ENCODE results near the gene NTN3. TPM values are rescaled to one million over a fixed set of nuclear protein-coding genes. Genes with fewer than 3 reads are reported as not detected.

NTN3 gene
- total and polyA plus RNA-seq, 2 of the 8 experiments (the other 6 are each of a cell fraction or from before 2014, with no cell fraction given): 0.30 to 0.34 TPM

DNA sequence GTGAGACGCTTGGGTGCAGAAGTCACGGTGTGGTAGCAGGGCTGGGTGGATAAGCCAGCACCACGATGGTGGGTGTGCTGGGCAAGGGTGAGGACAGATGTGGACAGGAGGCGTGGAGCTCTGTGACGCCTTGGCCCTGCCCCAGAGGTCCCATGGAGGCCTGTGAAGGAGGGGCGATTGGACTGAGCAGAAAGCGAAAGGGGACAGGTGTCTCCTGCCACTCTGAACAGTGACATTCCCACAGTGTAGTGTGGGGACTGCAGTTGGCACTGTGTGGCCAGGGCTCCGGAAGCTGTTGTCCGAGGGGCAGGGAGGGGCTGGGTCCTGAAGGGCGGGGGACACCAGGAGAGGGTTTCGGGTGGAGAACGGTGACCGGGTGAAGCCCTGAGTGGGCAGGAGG is 11.2 kb downstream of the NTN3 start:
- Histone ChIP-seq H2BK20ac (ENCODE audit: low read length) (no peak overlapping the region), H3K4me1 (replicated peaks in 1 of 4; ENCODE audit: control insufficient read depth in 3 of 4, insufficient read depth in 4 of 4, low read length in 3 of 4) (peaks cover 0 to 3% (median 0%) of the 10 kb centered on the region in 4 experiments; a peak in 1 of 7 replicates), H3K4me2 (ENCODE audit: insufficient read depth in 1 of 2, low read depth in 2 of 2, low read length in 2 of 2) (no peak overlapping the region), H2BK120ac (replicated peaks; ENCODE audit: low read depth, low read length) (no peak overlapping the region), H3K9me3 (ENCODE audit: insufficient read depth in 2 of 2, low read depth in 1 of 2, low read length in 1 of 2) (no peaks in the 10 kb centered on the region), H3K79me1 (ENCODE audit: low read depth, low read length) (peaks cover 24% of the 10 kb centered on the region), H4K20me1 (replicated peaks in 1 of 2; ENCODE audit: control insufficient read depth in 1 of 2, insufficient read depth in 2 of 2, low read length in 2 of 2) (peaks cover 7% of the 10 kb centered on the region in 2 experiments), H3K79me2 (ENCODE audit: control insufficient read depth in 1 of 2, insufficient read depth in 2 of 2, low read length in 2 of 2) (peaks cover 0 to 2% of the 10 kb centered on the region in 2 experiments; a peak in 1 of 4 replicates), H2BK12ac (ENCODE audit: low read depth, low read length) (peak overlapping the region; percentile 50; the same call in 1 of the 2 replicates), H3K56ac (replicated peaks; ENCODE audit: insufficient read length, low read depth, low read length) (no peak overlapping the region), H2BK15ac (ENCODE audit: low read length) (no peak overlapping the region), H4K91ac (replicated peaks; ENCODE audit: insufficient read length, low read length) (no peak overlapping the region), H2BK5ac (ENCODE audit: low read depth, low read length) (no peak overlapping the region; the same call in 1 of the 2 replicates), H3K18ac (ENCODE audit: extremely low read depth, low read length) (no peak overlapping the region), H3K4me3 (ENCODE audit: extremely low read depth in 1 of 4, insufficient read depth in 2 of 4, low read depth in 3 of 4, low read length in 4 of 4) (no peak overlapping the region), H2AK5ac (ENCODE audit: low read depth, low read length) (no peak overlapping the region), H3K4ac (replicated peaks; ENCODE audit: insufficient read length, low read depth, low read length) (no peak overlapping the region), H3K27ac (ENCODE audit: low read depth, low read length) (no peak overlapping the region), H3K23me2 (ENCODE audit: low read depth, low read length) (no peaks in the 10 kb centered on the region), H3K36me3 (ENCODE audit: control insufficient read depth in 2 of 4, insufficient read depth in 4 of 4, low read length in 3 of 4) (no peaks in the 10 kb centered on the region), H3K9ac (replicated peaks in 1 of 4; ENCODE audit: extremely low read depth in 1 of 4, low read depth in 3 of 4, low read length in 3 of 4) (no peak overlapping the region), H4K5ac (ENCODE audit: insufficient read length, low read depth, low read length) (no peak overlapping the region), H3K14ac (ENCODE audit: insufficient read length) (no peak overlapping the region), H2AFZ (ENCODE audit: low read length) (no peak overlapping the region), H3K23ac (ENCODE audit: insufficient read length) (no peak overlapping the region), H4K8ac (ENCODE audit: extremely low read depth, insufficient read depth, low read length) (peak overlapping the region; percentile 38; the same call in 1 of the 2 replicates), H3K27me3 (replicated peaks in 1 of 4; ENCODE audit: control insufficient read depth in 3 of 4, extremely low read depth in 1 of 4, insufficient read depth in 3 of 4, low read length in 3 of 4) (no peaks in the 10 kb centered on the region; a peak in 1 of 7 replicates)
- 85% methylated on average over 13 of the region's 13 CpGs; no CpG with 5 or more reads in 1 of the 2 experiments for WGBS, 2 experiments (ENCODE audit: extremely low coverage in 1 of 2, insufficient coverage in 1 of 2, insufficient read length in 1 of 2, insufficient replicate concordance in 2 of 2, low coverage in 1 of 2, low lambda C conversion rate in 2 of 2, missing lambda C conversion rate in 1 of 2)
- DNase-seq (ENCODE audit: low read depth in 1 of 2, low spot score in 2 of 2) (no peak), FAIRE-seq (no peak)
- POLR2A ChIA-PET (ENCODE audit: partially characterized antibody): interaction anchor here (0.6 to 2.0 kb wide), 7 partner anchors 9 to 329 kb away, joined by 3 to 6 read pairs (median 4); partner anchors contain the start of gene ECI1
- CTCF ChIA-PET (ENCODE audit: partially characterized antibody): interaction anchor here (0.6 to 2.9 kb wide), 7 partner anchors 13 to 52 kb away, joined by 3 to 23 read pairs (median 5); partner anchors contain the start of gene TEDC2
- TF ChIP-seq TAF7 (optimal IDR thresholded peaks at IDR 0.05; ENCODE audit: borderline replicate concordance, low read depth, low read length) (no peak), POLR2AphosphoS5 (IDR thresholded peaks at IDR 0.05; ENCODE audit: low read depth, low read length) (no peak), CREB1 (IDR thresholded peaks at IDR 0.05) (no peak), BRCA1 (IDR thresholded peaks at IDR 0.05; ENCODE audit: low read depth, low read length) (no peak), PHF8 (conservative IDR thresholded peaks at IDR 0.05; ENCODE audit: low read depth, low read length) (no peak), MAFK (IDR thresholded peaks at IDR 0.05; ENCODE audit: low read depth, low read length) (no peak), EGR1 (IDR thresholded peaks at IDR 0.05; ENCODE audit: borderline replicate concordance, low read depth, low read length) (no peak), SP2 (IDR thresholded peaks at IDR 0.05; ENCODE audit: low read length) (no peak)
- TF ChIP-seq, protein P1, sequence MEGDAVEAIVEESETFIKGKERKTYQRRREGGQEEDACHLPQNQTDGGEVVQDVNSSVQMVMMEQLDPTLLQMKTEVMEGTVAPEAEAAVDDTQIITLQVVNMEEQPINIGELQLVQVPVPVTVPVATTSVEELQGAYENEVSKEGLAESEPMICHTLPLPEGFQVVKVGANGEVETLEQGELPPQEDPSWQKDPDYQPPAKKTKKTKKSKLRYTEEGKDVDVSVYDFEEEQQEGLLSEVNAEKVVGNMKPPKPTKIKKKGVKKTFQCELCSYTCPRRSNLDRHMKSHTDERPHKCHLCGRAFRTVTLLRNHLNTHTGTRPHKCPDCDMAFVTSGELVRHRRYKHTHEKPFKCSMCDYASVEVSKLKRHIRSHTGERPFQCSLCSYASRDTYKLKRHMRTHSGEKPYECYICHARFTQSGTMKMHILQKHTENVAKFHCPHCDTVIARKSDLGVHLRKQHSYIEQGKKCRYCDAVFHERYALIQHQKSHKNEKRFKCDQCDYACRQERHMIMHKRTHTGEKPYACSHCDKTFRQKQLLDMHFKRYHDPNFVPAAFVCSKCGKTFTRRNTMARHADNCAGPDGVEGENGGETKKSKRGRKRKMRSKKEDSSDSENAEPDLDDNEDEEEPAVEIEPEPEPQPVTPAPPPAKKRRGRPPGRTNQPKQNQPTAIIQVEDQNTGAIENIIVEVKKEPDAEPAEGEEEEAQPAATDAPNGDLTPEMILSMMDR (IDR thresholded peaks at IDR 0.05; ENCODE audit: control extremely low read depth in 1 of 3, insufficient read depth in 1 of 3, low read depth in 1 of 3, low read length in 3 of 3): no peak
- TF ChIP-seq, protein P2, sequence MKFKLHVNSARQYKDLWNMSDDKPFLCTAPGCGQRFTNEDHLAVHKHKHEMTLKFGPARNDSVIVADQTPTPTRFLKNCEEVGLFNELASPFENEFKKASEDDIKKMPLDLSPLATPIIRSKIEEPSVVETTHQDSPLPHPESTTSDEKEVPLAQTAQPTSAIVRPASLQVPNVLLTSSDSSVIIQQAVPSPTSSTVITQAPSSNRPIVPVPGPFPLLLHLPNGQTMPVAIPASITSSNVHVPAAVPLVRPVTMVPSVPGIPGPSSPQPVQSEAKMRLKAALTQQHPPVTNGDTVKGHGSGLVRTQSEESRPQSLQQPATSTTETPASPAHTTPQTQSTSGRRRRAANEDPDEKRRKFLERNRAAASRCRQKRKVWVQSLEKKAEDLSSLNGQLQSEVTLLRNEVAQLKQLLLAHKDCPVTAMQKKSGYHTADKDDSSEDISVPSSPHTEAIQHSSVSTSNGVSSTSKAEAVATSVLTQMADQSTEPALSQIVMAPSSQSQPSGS (IDR thresholded peaks at IDR 0.05; ENCODE audit: low read length): no peak
